ENCODE results near the gene CETN2.

The CETN2 gene

DNA sequence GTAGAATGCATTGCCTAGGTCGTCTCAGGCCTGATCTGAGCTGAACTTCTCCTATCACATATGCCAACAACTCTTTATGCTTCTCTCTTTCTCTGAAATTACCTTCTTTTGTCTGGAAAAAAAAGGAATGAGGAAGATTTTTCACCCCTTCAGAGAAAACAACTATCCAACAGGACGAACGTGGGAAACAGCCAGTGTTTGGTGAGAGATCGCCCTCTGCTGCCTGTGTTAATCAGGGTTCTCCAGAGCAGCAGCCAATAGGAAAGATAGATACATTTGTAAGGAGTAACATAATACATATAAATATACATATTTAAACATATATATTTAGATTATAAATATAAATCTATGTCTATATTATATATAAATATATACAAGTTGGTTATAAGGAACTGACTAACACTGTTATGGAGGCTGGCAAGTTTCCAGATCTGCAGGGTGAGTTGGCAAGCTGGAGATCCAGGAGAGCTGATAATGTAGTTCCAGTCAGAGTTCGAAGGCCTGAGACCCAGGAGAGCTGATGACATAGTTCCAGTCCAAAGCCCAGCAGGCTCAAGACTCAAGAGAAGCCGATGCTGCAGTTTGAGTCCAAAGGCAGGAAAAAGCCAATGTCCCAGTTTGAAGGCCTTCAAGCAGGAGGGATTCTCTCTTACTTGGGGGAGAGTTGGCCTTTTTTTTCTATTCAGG lies 13.3 kb downstream of the CETN2 start:
- H3K36me3 ChIP-seq (ENCODE audit: control insufficient read depth, insufficient read depth, low read length) = no peaks in the 10 kb centered on the region
- H2AFZ ChIP-seq = no peak overlapping the region
- no peaks in the 10 kb centered on the region for H3K27me3 ChIP-seq (ENCODE audit: control insufficient read depth, insufficient read depth, low read length)
- H3K9me3 ChIP-seq (ENCODE audit: control insufficient read depth, low read length) = no peaks in the 10 kb centered on the region
- no peak for TF ChIP-seq CTCF (IDR thresholded peaks at IDR 0.05)
- no peak overlapping the region for H3K9ac ChIP-seq
- no peaks in the 10 kb centered on the region for H3K79me2 ChIP-seq
- no peak overlapping the region for H3K4me3 ChIP-seq (ENCODE audit: low read depth, low read length)
- H3K4me1 ChIP-seq = no peaks in the 10 kb centered on the region
- H3K27ac ChIP-seq = no peak overlapping the region
- no peak overlapping the region for H3K4me2 ChIP-seq (ENCODE audit: low read length)

DNA sequence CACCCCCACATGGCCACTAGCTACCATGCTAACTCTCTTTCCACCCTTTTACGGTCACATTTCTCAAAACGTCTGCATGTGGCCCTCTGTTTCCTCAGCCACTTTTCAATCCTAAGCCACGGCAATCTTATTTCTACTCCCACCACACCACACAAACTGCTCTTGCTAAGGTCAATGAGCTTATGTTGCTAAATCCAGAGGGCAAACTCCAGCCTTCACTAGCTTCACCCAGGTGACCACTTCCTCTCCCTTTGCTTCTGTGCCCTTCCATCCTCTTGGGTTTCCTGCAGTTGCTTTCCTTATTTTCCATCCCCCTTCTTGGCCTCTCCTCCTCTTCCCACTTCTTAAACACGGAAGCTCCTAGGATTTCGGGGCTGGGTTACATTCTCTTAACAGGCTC lies 16.5 kb downstream of the CETN2 start:
- Histone ChIP-seq H3K9ac (no peak overlapping the region), H3K9me3 (ENCODE audit: control insufficient read depth, low read length) (no peaks in the 10 kb centered on the region), H3K4me3 (ENCODE audit: low read depth, low read length) (no peak overlapping the region), H3K4me1 (no peaks in the 10 kb centered on the region), H2AFZ (no peak overlapping the region), H3K27me3 (ENCODE audit: control insufficient read depth, insufficient read depth, low read length) (no peaks in the 10 kb centered on the region), H3K36me3 (ENCODE audit: control insufficient read depth, insufficient read depth, low read length) (no peaks in the 10 kb centered on the region), H3K79me2 (no peaks in the 10 kb centered on the region), H3K4me2 (ENCODE audit: low read length) (no peak overlapping the region), H3K27ac (no peak overlapping the region)
- no peak for TF ChIP-seq CTCF (IDR thresholded peaks at IDR 0.05)

GRCh38 chrX:152813206-152813605 lies 17.4 kb downstream of the CETN2 start:
- Histone ChIP-seq H3K4me1 (no peaks in the 10 kb centered on the region), H3K4me2 (ENCODE audit: low read length) (no peak overlapping the region), H3K79me2 (no peaks in the 10 kb centered on the region), H3K36me3 (ENCODE audit: control insufficient read depth, insufficient read depth, low read length) (no peaks in the 10 kb centered on the region), H3K9ac (no peak overlapping the region), H3K27me3 (ENCODE audit: control insufficient read depth, insufficient read depth, low read length) (no peaks in the 10 kb centered on the region), H3K4me3 (ENCODE audit: low read depth, low read length) (no peak overlapping the region), H2AFZ (no peak overlapping the region), H3K9me3 (ENCODE audit: control insufficient read depth, low read length) (no peaks in the 10 kb centered on the region), H3K27ac (no peak overlapping the region)
- TF ChIP-seq CTCF (IDR thresholded peaks at IDR 0.05) = no peak

GRCh38 chrX:152810403-152810802 lies 20.2 kb downstream of the CETN2 start:
- H3K79me2 ChIP-seq = no peaks in the 10 kb centered on the region
- no peak for TF ChIP-seq CTCF (IDR thresholded peaks at IDR 0.05)
- H3K27me3 ChIP-seq (ENCODE audit: control insufficient read depth, insufficient read depth, low read length) = no peaks in the 10 kb centered on the region
- no peaks in the 10 kb centered on the region for H3K36me3 ChIP-seq (ENCODE audit: control insufficient read depth, insufficient read depth, low read length)
- no peak overlapping the region for H2AFZ ChIP-seq
- no peaks in the 10 kb centered on the region for H3K4me1 ChIP-seq
- H3K4me3 ChIP-seq (ENCODE audit: low read depth, low read length) = no peak overlapping the region
- no peaks in the 10 kb centered on the region for H3K9me3 ChIP-seq (ENCODE audit: control insufficient read depth, low read length)
- H3K4me2 ChIP-seq (ENCODE audit: low read length) = no peak overlapping the region
- H3K27ac ChIP-seq = no peak overlapping the region
- no peak overlapping the region for H3K9ac ChIP-seq

- Histone ChIP-seq H3K4me3 (ENCODE audit: low read depth, low read length) (no peak overlapping the region), H3K27ac (no peak overlapping the region), H2AFZ (no peak overlapping the region), H3K4me1 (no peaks in the 10 kb centered on the region), H3K79me2 (no peaks in the 10 kb centered on the region), H3K27me3 (ENCODE audit: control insufficient read depth, insufficient read depth, low read length) (no peaks in the 10 kb centered on the region), H3K9ac (no peak overlapping the region), H3K4me2 (ENCODE audit: low read length) (no peak overlapping the region), H3K36me3 (ENCODE audit: control insufficient read depth, insufficient read depth, low read length) (no peaks in the 10 kb centered on the region), H3K9me3 (ENCODE audit: control insufficient read depth, low read length) (no peaks in the 10 kb centered on the region)
- TF ChIP-seq CTCF (IDR thresholded peaks at IDR 0.05) = no peak
These were observed 24.5 kb downstream of the CETN2 start for GRCh38 chrX:152806035-152806434.

All from parathyroid adenoma (tissue), 2 donors.